Esophagus squamous epithelium (tissue), 5 donors: Measurements from ENCODE around the gene TOX2. TPM values are rescaled to one million over a fixed set of nuclear protein-coding genes. Genes with fewer than 3 reads are reported as not detected.

Source experiments
- DNase-seq: peaks from one replicate; lab custom pipeline; 2025; lab: John Stamatoyannopoulos, UW
- H3K27ac ChIP-seq, 4 donors: fragments of 200-600 bp; sonication (generic); one replicate each; pipeline ENCODE4 v1.5.1; 2016 to 2019; ENCODE audit warnings: mild to moderate bottlenecking in 1 of 4
- H3K27me3 ChIP-seq, 4 donors: fragments of 200-600 bp; sonication (generic); 1 replicate in 3 of 4; 2 replicates in 1 of 4; pipeline versions ENCODE4 v1.5.1 to v1.6.0; 2017 to 2021; ENCODE audit warnings: antibody characterized with exemption in 1 of 4
- H3K36me3 ChIP-seq, 3 donors: fragments of 200-600 bp; sonication (generic); one replicate each; pipeline ENCODE4 v1.5.1; 2016 to 2019
- H3K4me1 ChIP-seq, 3 donors: fragments of 200-600 bp; sonication (generic); one replicate each; pipeline ENCODE4 v1.5.1; 2017 to 2019
- H3K4me3 ChIP-seq, 4 donors: fragments of 200-600 bp; sonication (generic); 1 replicate in 3 of 4; 2 replicates in 1 of 4; pipeline ENCODE4 v1.5.1; 2016 to 2019; ENCODE audit warnings: mild to moderate bottlenecking in 2 of 4, moderate library complexity in 1 of 4
- H3K9me3 ChIP-seq, 3 donors: fragments of 200-600 bp; sonication (generic); one replicate each; pipeline ENCODE4 v1.5.1; 2016 to 2019
- CTCF ChIP-seq, 6 experiments: fragments of 450-650 bp in 4 of 6; fragments of 200-600 bp in 2 of 6; sonication (generic) in 2 of 6; IDR thresholded peaks; one replicate each; pipeline ENCODE4 v1.5.1; 2016 to 2019; ENCODE audit warnings: antibody characterized with exemption in 6 of 6, mild to moderate bottlenecking in 4 of 6, moderate library complexity in 4 of 6
- POLR2A ChIP-seq, 4 donors: fragments of 450-650 bp; IDR thresholded peaks; one replicate each; pipeline ENCODE4 v1.6.1; 2017; ENCODE audit warnings: antibody characterized with exemption in 4 of 4, mild to moderate bottlenecking in 4 of 4, moderate library complexity in 3 of 4
- WGBS, 2 donors: methylation state at CpG; one replicate each; pipeline ENCODE4 v1.1.5; 2018; 5-methylcytosine and 5-hydroxymethylcytosine counted together
- intact Hi-C: fragments of 100-400 bp; cut with DNase I; formaldehyde crosslinking; loops from one replicate; pipeline ENCODE4 v1.15.0; 2022
- total RNA-seq, 4 donors: library from RNA; depleted of rRNA; stranded (reverse); fragments of >200 nt; gene quantifications; one replicate each; pipeline ENCODE4 v1.1.0, GENCODE V29; 2016
- donor health status: DM: yes; HTN: yes; CAD: no.

The TOX2 gene
- total RNA-seq, 4 donors from 2014 or later: 0.99 to 22.9 (median 3.1) TPM

- TF ChIP-seq CTCF (IDR thresholded peaks at IDR 0.05): no peak
- no peak for TF ChIP-seq POLR2A (IDR thresholded peaks at IDR 0.05)
- Histone ChIP-seq H3K27ac (no peak overlapping the region), H3K27me3 (peaks cover 0 to 8% (median 0%) of the 10 kb centered on the region in 4 donors), H3K4me1 (peaks cover 0 to 39% (median 19%) of the 10 kb centered on the region in 3 donors), H3K9me3 (no peaks in the 10 kb centered on the region), H3K4me3 (no peak overlapping the region), H3K36me3 (no peaks in the 10 kb centered on the region)
- no peak for DNase-seq
- intact Hi-C loops: no loop called here
- WGBS, 2 donors: 93 to 94% methylated on average over 5 to 6 of the region's 6 CpGs
Observed at GRCh38 chr20:44021186-44021585, 106.5 kb downstream of the TOX2 start.

GRCh38 chr20:44021900-44022299 lies 107.2 kb downstream of the TOX2 start:
- 94 to 98% methylated on average over 10 of the region's 10 CpGs for WGBS, 2 donors
- Histone ChIP-seq H3K9me3 (no peaks in the 10 kb centered on the region), H3K4me1 (peaks cover 0 to 41% (median 19%) of the 10 kb centered on the region in 3 donors), H3K4me3 (no peak overlapping the region), H3K27me3 (peaks cover 0 to 4% (median 0%) of the 10 kb centered on the region in 4 donors), H3K27ac (no peak overlapping the region), H3K36me3 (no peaks in the 10 kb centered on the region)
- TF ChIP-seq POLR2A (IDR thresholded peaks at IDR 0.05): no peak
- TF ChIP-seq CTCF (IDR thresholded peaks at IDR 0.05): no peak
- intact Hi-C loops: no loop called here
- DNase-seq: no peak

- Histone ChIP-seq H3K4me1 (peaks cover 0 to 37% (median 19%) of the 10 kb centered on the region in 3 donors), H3K27me3 (peaks cover 0 to 4% (median 0%) of the 10 kb centered on the region in 4 donors), H3K36me3 (no peaks in the 10 kb centered on the region), H3K9me3 (no peaks in the 10 kb centered on the region), H3K27ac (no peak overlapping the region), H3K4me3 (no peak overlapping the region)
- TF ChIP-seq CTCF (IDR thresholded peaks at IDR 0.05): no peak
- no peak for TF ChIP-seq POLR2A (IDR thresholded peaks at IDR 0.05)
- 80 to 100% methylated on average over 1 to 2 of the region's 2 CpGs for WGBS, 2 donors
- intact Hi-C loops: no loop called here
- DNase-seq: no peak
Observed at GRCh38 chr20:44022464-44022863, 107.8 kb downstream of the TOX2 start.

GRCh38 chr20:44023515-44024371 lies 109.1 kb downstream of the TOX2 start:
- peaks cover 0 to 24% (median 7%) of the 10 kb centered on the region in 3 donors for H3K4me1 ChIP-seq
- H3K27me3 ChIP-seq: peaks cover 0 to 8% (median 0%) of the 10 kb centered on the region in 4 donors
- DNase-seq: no peak
- TF ChIP-seq POLR2A (IDR thresholded peaks at IDR 0.05) (no peak), CTCF (IDR thresholded peaks at IDR 0.05) (no peak)
- H3K4me3 ChIP-seq: no peak overlapping the region
- no peaks in the 10 kb centered on the region for H3K9me3 ChIP-seq
- intact Hi-C loops: no loop called here
- 80 to 85% methylated on average over 6 to 10 of the region's 10 CpGs for WGBS, 2 donors
- H3K36me3 ChIP-seq: no peaks in the 10 kb centered on the region
- H3K27ac ChIP-seq: no peak overlapping the region
